ENCODE measurements around the gene TLCD3B. TPM values are rescaled to one million over a fixed set of nuclear protein-coding genes. Genes with fewer than 3 reads are reported as not detected.

The TLCD3B gene
- total and polyA plus RNA-seq, 2 experiments from 2014 or later: 0.36 TPM; not detected in 1

DNA sequence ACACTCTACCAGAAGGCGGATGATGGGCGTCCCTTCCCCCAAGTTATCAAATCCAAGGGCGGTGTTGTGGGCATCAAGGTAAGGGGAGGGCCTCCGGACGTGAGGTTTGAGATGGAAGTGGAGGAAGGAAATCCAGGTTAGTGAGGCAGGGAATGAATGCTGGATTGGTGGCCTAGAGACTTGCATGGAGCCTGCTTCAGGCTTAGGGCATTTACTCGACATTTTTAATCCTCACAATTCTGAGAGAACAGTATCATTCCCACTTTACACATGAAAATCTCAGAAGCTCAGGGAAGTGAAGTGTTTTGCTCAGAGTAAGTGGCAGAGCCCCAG is 36.5 kb upstream of the TLCD3B start:
- Histone ChIP-seq H3K4me3 (peak overlapping the region; percentile 85), H3K27me3 (no peaks in the 10 kb centered on the region), H3K4me1 (ENCODE audit: low read depth) (peaks cover 28% of the 10 kb centered on the region), H3K36me3 (peaks cover 55% of the 10 kb centered on the region), H3K9me3 (ENCODE audit: low read depth) (no peaks in the 10 kb centered on the region), H3K27ac (peak overlapping the region; percentile 57)
- DNase-seq (ENCODE audit: low read depth in 1 of 2, low spot score in 1 of 2): no peak
- TF ChIP-seq, protein P1, sequence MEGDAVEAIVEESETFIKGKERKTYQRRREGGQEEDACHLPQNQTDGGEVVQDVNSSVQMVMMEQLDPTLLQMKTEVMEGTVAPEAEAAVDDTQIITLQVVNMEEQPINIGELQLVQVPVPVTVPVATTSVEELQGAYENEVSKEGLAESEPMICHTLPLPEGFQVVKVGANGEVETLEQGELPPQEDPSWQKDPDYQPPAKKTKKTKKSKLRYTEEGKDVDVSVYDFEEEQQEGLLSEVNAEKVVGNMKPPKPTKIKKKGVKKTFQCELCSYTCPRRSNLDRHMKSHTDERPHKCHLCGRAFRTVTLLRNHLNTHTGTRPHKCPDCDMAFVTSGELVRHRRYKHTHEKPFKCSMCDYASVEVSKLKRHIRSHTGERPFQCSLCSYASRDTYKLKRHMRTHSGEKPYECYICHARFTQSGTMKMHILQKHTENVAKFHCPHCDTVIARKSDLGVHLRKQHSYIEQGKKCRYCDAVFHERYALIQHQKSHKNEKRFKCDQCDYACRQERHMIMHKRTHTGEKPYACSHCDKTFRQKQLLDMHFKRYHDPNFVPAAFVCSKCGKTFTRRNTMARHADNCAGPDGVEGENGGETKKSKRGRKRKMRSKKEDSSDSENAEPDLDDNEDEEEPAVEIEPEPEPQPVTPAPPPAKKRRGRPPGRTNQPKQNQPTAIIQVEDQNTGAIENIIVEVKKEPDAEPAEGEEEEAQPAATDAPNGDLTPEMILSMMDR (IDR thresholded peaks at IDR 0.05; ENCODE audit: low read depth, low read length): no peak

DNA sequence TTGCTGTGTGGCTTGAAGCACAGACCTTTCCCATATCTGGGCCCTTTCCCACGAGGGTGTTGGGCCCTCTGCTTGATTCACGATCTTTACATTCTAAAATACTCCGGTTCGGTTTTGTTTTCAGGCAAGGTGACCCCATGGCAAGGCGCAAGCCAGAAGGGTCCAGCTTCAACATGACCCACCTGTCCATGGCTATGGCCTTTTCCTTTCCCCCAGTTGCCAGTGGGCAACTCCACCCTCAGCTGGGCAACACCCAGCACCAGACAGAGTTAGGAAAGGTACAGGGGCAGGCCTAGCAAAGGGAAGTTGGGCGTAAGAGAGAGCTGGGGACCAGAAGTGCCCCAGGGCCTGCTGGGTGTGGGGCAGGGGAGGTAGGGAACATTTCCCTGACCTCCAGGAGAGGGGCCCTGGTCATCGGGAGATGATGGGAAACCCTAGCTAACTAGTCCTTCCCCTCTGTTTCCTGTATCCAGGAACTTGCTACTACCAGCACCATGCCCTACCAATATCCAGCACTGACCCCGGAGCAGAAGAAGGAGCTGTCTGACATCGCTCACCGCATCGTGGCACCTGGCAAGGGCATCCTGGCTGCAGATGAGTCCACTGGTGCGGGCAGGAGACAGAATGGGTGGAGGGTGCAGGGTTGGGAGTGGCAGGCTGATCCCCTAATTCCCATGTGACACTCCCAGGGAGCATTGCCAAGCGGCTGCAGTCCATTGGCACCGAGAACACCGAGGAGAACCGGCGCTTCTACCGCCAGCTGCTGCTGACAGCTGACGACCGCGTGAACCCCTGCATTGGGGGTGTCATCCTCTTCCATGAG is 35.9 kb upstream of the TLCD3B start:
- TF ChIP-seq, protein P1 (IDR thresholded peaks at IDR 0.05; ENCODE audit: low read depth, low read length): no peak
- H3K27ac ChIP-seq: peak overlapping the region; percentile 92
- H3K27me3 ChIP-seq: no peaks in the 10 kb centered on the region
- peaks cover 50% of the 10 kb centered on the region for H3K36me3 ChIP-seq
- no peaks in the 10 kb centered on the region for H3K9me3 ChIP-seq (ENCODE audit: low read depth)
- no peak for DNase-seq (ENCODE audit: low read depth in 1 of 2, low spot score in 1 of 2)
- peaks cover 28% of the 10 kb centered on the region for H3K4me1 ChIP-seq (ENCODE audit: low read depth)
- peak overlapping the region; percentile 85 for H3K4me3 ChIP-seq

DNA sequence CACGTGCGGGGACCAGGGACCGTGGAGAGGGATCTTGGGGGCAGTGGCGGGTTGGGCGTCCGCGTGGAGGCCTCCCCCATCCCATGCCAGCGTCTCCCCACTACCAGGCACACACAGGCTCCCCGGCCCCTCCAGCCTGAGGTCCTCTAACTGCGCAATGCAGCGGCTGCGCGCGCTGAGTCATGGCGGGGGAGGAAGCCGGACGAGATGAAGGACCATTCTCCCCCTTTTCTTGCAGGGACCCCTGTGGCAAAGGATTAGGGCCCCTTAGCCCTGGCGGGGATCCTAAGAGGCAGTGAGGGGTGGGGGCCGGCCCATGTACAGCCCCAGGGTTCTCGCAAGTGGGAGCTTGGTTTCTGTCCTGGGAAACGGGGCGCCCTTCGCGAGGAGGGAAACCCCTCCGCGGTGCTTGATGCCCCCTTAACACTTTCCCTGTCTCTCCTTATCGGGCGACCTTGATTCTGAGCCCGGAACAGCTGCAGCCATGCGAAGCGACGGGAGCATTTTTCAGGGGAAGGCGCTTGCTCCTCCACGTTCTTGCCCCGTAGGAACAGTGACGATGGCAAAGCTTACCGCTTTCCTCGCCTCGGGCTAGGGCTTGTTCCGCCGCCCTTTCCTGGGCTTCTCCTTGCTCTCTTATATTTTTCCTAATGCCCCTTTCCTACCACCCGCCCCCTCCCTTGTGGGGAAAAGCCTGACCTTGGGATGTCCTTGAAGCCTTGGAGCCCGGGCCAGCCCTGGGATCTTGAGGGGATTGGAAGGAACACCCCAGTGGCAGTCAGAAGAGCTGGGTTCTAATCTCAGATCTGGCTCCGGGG is 35.1 kb upstream of the TLCD3B start:
- peak overlapping the region; percentile 85 for H3K4me3 ChIP-seq
- H3K27ac ChIP-seq: peak overlapping the region; percentile 92
- no peaks in the 10 kb centered on the region for H3K9me3 ChIP-seq (ENCODE audit: low read depth)
- H3K27me3 ChIP-seq: no peaks in the 10 kb centered on the region
- peaks cover 34% of the 10 kb centered on the region for H3K4me1 ChIP-seq (ENCODE audit: low read depth)
- H3K36me3 ChIP-seq: peaks cover 42% of the 10 kb centered on the region
- TF ChIP-seq, protein P1 (IDR thresholded peaks at IDR 0.05; ENCODE audit: low read depth, low read length): no peak
- DNase-seq (ENCODE audit: low read depth in 1 of 2, low spot score in 1 of 2): peak; percentile 37 to 72

DNA sequence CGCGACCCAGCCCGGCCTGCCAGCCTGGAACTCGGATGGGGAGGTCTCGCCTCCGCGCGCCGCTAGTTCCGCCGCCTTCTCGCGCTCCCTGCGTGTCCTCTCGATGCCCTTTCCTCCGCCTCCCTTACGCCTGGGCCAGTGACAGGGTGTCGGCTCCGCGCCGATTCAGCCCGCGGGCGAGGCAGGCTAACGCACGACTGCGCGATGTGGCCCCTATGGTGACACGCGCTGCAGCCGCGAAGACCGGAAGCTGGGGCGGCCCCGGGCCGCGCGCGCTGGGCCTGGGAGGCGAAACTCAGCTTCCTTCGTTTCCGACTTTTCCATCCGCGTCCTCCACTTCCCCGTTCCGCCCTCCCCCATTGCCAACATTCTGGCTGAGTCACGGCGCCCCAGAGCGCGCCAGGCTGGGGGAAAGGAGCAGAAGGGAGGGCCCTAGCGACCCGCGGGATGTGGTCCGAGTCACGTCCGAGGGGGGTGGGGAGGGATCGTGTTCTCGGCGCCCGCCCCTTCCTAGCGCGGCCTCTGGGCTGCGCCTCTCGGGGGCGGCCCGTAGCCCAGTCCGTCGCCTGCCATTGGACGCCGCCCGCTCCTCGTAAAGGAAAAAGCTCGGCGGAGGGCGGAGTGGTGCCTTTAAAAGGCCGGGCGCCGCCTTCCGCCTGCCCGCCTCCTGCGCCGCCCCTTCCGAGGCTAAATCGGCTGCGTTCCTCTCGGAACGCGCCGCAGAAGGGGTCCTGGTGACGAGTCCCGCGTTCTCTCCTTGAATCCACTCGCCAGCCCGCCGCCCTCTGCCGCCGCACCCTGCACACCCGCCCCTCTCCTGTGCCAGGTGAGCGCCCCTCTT is 34.3 kb upstream of the TLCD3B start, which contains the start of gene ALDOA:
Gene ALDOA (plus strand): TSS at position 659 of the 841 bp plus-strand sequence. CDS start 1,138 bp downstream, outside the sequence.
- H3K27ac ChIP-seq: peak within 1 kb of the TSS; percentile 92
- no peaks in the 10 kb centered on the region for H3K9me3 ChIP-seq (ENCODE audit: low read depth)
- TF ChIP-seq, protein P1 (IDR thresholded peaks at IDR 0.05; ENCODE audit: low read depth, low read length): no peak
- H3K36me3 ChIP-seq: peaks cover 35% of the 10 kb centered on the region
- H3K4me3 ChIP-seq: peak within 1 kb of the TSS; percentile 85
- no peaks in the 10 kb centered on the region for H3K27me3 ChIP-seq
- DNase-seq (ENCODE audit: low read depth in 1 of 2, low spot score in 1 of 2): peak; percentile 99 to 100
- peaks cover 42% of the 10 kb centered on the region for H3K4me1 ChIP-seq (ENCODE audit: low read depth)

DNA sequence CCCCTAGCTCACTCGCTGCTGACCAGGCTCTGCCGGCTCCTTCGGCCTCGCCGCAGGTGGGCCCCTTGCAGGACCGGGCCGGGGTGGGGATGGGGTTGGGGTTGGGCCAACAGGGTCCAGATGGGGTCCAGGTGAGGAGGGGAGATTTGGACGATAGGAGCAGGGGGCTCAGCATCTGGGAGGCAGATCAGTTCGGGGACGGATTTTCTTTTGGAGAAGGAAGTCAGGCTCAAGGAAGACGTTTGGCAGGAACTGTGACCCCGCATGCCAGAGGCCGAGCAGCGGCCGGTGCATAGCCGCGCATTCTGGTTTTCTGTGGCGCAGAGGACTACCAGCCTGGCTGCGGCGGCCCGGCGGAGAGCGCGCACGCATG is 33.6 kb upstream of the TLCD3B start:
- peak overlapping the region; percentile 85 for H3K4me3 ChIP-seq
- H3K9me3 ChIP-seq (ENCODE audit: low read depth): no peaks in the 10 kb centered on the region
- H3K27me3 ChIP-seq: no peaks in the 10 kb centered on the region
- peaks cover 44% of the 10 kb centered on the region for H3K4me1 ChIP-seq (ENCODE audit: low read depth)
- TF ChIP-seq, protein P1 (IDR thresholded peaks at IDR 0.05; ENCODE audit: low read depth, low read length): no peak
- peak overlapping the region; percentile 92 for H3K27ac ChIP-seq
- peaks cover 29% of the 10 kb centered on the region for H3K36me3 ChIP-seq
- no peak for DNase-seq (ENCODE audit: low read depth in 1 of 2, low spot score in 1 of 2)

All from cardiac muscle cell (in vitro differentiated cells and primary cell).